T1000 (cell line): Measurements from ENCODE around the gene NIPAL3.
A peak's percentile ranks its signal among the peaks of the same experiment; 100 is the strongest.
"Not testable (repeated sequence)": the region's sequence is repeated elsewhere in the genome, so short reads cannot be mapped to it uniquely, and the experiment has no call there.

Experiments
- DNase-seq: peaks from one replicate; lab custom pipeline; 2025; ENCODE audit warnings: mixed read lengths; lab: John Stamatoyannopoulos, UW

NIPAL3 gene

GRCh38 chr1:24490101-24490781, 74.6 kb downstream of the NIPAL3 start:
- no peak for DNase-seq

GRCh38 chr1:24491577-24492360, 76.2 kb downstream of the NIPAL3 start:
- DNase-seq: no peak

GRCh38 chr1:24492935-24493334, 77.3 kb downstream of the NIPAL3 start:
- not testable (repeated sequence) for DNase-seq

DNA sequence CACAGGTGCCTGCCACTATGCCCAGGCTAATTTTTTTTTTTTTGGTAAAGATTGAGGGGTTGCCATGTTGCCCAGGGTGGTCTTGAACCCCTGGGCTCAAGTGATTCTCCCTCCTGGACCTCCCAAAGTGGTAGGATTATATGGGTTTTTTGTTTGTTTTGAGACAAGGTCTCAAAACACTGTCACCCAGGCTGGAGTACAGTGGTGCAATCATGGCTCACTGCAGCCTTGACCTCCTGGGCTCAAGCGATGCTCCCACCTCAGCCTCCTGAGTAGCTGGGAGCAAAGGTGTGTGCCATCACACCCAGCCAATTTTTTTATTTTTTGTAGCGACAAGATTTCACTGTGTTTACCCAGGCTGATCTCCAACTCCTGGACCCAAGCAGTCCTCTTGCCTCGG, 78.2 kb downstream of the NIPAL3 start:
- DNase-seq: no peak

GRCh38 chr1:24498589-24498988, 83.0 kb downstream of the NIPAL3 start:
- no peak for DNase-seq

GRCh38 chr1:24500448-24501048, 84.9 kb downstream of the NIPAL3 start:
- DNase-seq: no peak

GRCh38 chr1:24501371-24502064, 85.9 kb downstream of the NIPAL3 start:
- no peak for DNase-seq

- DNase-seq: peak; percentile 50
Measured at GRCh38 chr1:24502065-24502708, 86.6 kb downstream of the NIPAL3 start.

GRCh38 chr1:24502709-24503058, 87.1 kb downstream of the NIPAL3 start, which contains the start of gene RCAN3:
Gene RCAN3 (plus strand): TSS chr1:24502836. CDS start chr1:24514373, 11,537 bp downstream.
- peak; percentile 54 for DNase-seq

DNA sequence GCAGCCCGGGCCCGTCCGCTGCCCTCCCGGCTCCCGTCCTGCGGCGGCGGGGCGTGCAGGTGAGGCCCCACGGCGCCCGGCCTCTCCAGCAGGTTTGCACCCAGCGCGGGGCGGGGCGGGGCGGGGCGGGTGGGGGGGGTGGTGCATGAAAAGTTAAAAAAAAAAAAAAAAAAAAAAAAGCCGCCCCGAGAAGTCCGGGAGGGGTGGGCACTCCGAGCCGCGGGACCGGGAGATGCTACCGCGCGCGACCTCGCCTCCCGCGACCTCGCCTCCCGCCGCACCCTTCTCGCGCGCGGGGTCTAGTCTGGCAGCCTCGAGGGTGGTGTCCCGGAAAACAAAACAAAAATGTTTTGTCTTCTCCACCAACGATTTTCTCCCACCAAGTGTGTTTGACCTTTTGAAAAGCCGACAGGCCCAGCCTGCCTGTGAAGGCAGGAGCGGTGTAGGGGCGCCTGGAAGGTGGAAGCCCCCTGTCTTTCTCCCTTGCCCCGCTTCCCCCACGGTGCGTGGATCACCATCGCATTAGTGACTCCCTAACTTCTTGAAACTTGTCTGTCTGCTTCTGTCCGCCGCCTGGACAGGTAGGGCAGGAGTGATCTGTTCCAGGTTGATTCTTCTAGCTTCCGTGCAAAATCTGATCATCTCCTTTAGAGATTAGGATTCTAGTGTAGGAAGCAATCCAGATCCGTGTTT, 87.6 kb downstream of the NIPAL3 start:
- DNase-seq: no peak

DNA sequence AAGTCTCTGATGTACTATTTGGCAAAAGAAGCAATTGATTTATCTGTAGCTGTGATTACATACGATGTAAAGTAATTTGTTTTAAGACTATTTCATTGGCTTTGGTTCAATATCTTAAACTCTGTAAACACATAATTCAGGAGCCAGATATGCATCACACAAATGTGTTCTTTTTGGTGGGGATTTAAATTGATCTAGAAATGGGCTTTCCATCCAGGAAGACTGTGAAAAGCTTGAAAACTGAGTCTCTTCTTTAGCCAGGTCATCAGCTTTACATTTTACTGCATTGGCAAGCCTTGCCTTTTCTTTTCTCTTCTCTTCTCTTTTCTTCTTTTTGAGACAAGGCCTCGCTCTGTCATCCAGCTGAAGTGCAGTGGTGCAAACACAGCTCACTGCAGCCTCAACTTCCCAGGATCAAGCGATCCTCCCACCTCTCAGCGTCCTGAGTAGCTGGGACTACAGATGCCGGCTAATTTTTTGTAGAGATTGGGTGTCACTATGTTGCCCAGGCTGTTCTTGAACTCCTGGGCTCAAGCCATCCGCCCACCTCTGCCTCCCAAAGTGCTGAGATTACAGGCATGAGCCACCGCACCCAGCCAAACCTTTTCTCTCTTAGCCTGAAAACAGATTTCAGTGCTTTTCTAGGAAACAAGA, 88.4 kb downstream of the NIPAL3 start:
- no peak for DNase-seq

GRCh38 chr1:24504560-24504959, 89.0 kb downstream of the NIPAL3 start:
- no peak for DNase-seq

- no peak for DNase-seq
Measured at GRCh38 chr1:24505816-24506215, 90.2 kb downstream of the NIPAL3 start.

- no peak for DNase-seq
Measured at GRCh38 chr1:24506691-24507381, 91.2 kb downstream of the NIPAL3 start.

DNA sequence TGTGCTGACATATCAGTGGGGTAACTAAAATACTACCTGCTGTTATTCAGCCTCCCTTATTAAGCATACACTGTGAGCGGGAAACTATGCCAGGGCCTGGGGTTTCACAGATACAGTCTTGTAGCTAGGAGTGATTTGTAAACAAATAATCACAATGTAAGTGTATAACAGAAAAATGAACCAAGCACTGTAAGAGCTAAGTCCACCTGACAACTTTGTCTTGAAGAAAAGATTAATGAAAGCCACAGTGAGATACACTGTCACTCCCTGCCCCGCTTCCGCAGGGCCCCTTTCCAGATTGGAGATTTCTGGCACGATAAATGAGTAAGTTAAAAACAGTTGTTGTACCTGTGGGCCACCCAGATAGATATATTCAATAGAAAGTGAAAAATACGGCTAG, 91.8 kb downstream of the NIPAL3 start:
- no peak for DNase-seq

DNA sequence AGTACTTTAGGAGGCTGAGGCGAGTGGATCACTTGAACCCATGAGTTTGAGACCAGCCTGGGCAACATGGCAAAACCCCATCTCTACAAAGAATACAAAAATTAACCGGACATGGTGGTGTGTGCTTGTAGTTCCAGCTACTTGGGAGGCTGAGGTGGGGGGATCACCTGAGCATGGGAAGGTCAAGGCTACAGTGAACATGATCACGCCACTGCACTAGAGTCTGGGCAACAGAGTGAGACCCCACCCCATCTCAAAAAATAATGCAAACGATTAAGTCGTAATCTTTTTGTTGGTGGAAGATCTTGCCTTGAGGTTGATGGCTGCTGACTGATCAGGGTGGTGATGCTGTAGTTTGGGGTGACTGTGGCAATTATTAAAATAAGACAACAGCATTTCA, 93.3 kb downstream of the NIPAL3 start:
- DNase-seq: no peak

DNA sequence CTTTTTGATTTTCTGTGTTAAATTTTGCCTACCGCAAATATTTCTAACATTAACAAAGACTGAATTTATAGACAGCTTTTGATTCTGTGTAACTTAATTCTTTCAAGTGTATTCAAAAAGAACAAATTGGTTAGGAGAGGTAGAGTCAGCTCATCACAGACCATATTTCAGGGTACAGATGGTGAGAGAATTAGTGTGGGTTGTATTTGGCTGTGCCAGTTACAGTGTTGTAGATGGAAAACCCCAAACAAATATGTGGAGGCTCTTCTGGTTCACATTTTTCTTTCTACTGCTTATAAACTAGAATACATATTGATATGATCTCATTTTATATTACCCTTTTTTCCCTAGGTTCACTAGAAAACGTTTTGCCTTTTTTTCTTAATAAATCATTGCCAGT, 98.1 kb downstream of the NIPAL3 start:
- no peak for DNase-seq

- DNase-seq: no peak
Measured at GRCh38 chr1:24514946-24515345, 99.3 kb downstream of the NIPAL3 start.

DNA sequence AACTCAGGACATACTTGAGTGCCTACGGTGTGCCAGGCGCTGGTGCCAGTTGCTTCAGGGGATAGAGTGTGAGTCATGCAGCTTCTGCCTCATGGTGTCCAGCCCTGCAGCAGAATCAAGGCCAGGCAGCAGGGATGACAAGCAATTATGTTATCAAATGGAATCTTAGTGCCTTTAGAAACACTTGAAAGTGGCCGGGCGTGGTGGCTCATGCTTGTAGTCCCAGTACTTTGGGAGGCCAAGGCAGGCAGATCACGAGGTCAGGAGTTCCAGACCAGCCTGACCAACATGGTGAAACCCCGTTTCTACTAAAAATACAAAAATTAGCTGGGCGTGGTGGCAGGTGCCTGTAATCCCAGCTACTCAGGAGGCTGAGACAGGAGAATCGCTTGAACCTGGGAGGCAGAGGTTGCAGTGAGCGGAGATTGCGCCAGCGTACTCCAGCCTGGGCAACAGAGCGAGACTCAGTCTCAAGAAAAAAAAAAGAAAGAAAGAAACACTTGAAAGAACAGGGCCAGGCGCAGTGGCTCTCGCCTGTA, 100.1 kb downstream of the NIPAL3 start:
- not testable (repeated sequence) for DNase-seq

- DNase-seq: no peak
Measured at GRCh38 chr1:24516506-24516905, 100.9 kb downstream of the NIPAL3 start.
